ENCODE data around the gene BHLHE41. TPM values are rescaled to one million over a fixed set of nuclear protein-coding genes. Genes with fewer than 3 reads are reported as not detected.
A peak's percentile ranks its signal among the peaks of the same experiment; 100 is the strongest.

The BHLHE41 gene
- total and polyA plus RNA-seq, 2 donors, result 0.61 to 9.8 TPM

DNA sequence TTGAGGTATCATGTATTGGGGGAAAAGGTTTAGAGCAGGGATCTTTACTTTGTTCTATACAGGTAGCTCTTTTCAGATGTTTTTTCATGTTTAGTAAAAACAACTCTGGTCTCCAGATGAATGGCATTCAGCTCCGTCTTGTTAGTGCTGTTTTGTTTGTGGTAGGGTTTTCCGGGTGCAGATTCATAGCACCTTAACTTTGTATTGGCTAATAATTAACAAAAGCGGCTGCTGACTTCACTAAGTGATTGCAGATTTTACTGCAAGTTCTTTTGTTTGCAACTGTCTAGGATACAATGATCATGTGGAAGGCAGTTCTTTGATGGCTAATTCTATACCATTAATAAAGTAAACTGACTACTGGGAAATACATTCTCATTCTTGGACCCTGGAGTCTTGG lies 32.2 kb upstream of the BHLHE41 start:
- Histone ChIP-seq H3K9me3 (ENCODE audit: control insufficient read depth in 2 of 2, insufficient read depth in 1 of 2, low read length in 1 of 2) (no peaks in the 10 kb centered on the region), H3K4me1 (ENCODE audit: control insufficient read depth in 2 of 2, insufficient read depth in 2 of 2, low read length in 2 of 2) (peaks cover 0 to 4% of the 10 kb centered on the region in 2 donors), H3K27me3 (ENCODE audit: control insufficient read depth in 2 of 2, insufficient read depth in 1 of 2, low read length in 1 of 2) (no peaks in the 10 kb centered on the region), H3K4me3 (ENCODE audit: low read length in 2 of 2) (no peak overlapping the region), H3K27ac (ENCODE audit: low read depth in 1 of 2, low read length in 1 of 2) (no peak overlapping the region), H3K36me3 (ENCODE audit: control insufficient read depth in 2 of 2, insufficient read depth in 2 of 2, low read length in 1 of 2) (no peaks in the 10 kb centered on the region)
- DNase-seq (ENCODE audit: low read depth in 6 of 9, low spot score in 9 of 9), result no peak
- 64% methylated on average over 3 of the region's 3 CpGs for WGBS

DNA sequence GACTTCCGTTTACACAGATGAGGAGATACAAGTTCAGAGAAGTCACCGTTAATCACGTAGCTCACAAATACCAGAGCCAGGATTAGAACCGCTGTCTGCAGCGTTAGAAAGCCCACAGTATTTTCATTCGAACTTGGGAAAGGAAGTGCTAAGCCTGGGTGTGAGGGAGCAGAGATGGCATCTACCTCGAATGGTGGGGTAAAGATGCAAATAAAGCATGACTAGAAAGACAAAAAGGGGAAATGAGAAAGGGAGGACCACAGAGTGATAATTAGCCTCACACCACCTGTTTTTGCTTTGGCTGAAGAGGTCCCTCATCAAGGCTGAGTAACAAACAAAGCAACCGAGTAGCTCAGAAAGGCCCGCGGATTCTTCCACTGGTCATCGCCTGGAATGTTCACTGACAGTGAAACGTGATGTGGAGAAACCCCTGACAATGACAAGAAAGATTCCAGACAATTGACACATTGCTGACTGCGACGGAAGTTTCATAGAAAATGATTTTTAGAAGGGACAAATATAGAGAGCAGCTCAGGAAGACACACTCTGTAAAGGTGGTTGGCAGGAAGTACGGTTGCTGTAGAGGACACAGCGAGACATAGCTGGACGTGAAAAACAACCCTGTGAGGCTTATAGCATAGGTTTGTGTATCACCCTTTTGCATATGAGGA lies 31.5 kb upstream of the BHLHE41 start:
- Histone ChIP-seq H3K27ac (ENCODE audit: low read depth in 1 of 2, low read length in 1 of 2) (no peak overlapping the region), H3K4me3 (ENCODE audit: low read length in 2 of 2) (no peak overlapping the region), H3K27me3 (ENCODE audit: control insufficient read depth in 2 of 2, insufficient read depth in 1 of 2, low read length in 1 of 2) (no peaks in the 10 kb centered on the region), H3K4me1 (ENCODE audit: control insufficient read depth in 2 of 2, insufficient read depth in 2 of 2, low read length in 2 of 2) (peaks cover 0 to 4% of the 10 kb centered on the region in 2 donors), H3K36me3 (ENCODE audit: control insufficient read depth in 2 of 2, insufficient read depth in 2 of 2, low read length in 1 of 2) (no peaks in the 10 kb centered on the region), H3K9me3 (ENCODE audit: control insufficient read depth in 2 of 2, insufficient read depth in 1 of 2, low read length in 1 of 2) (no peaks in the 10 kb centered on the region)
- DNase-seq (ENCODE audit: low read depth in 6 of 9, low spot score in 9 of 9), result peak in 1 of 9 donors; percentile 16
- 86% methylated on average over 17 of the region's 17 CpGs for WGBS

DNA sequence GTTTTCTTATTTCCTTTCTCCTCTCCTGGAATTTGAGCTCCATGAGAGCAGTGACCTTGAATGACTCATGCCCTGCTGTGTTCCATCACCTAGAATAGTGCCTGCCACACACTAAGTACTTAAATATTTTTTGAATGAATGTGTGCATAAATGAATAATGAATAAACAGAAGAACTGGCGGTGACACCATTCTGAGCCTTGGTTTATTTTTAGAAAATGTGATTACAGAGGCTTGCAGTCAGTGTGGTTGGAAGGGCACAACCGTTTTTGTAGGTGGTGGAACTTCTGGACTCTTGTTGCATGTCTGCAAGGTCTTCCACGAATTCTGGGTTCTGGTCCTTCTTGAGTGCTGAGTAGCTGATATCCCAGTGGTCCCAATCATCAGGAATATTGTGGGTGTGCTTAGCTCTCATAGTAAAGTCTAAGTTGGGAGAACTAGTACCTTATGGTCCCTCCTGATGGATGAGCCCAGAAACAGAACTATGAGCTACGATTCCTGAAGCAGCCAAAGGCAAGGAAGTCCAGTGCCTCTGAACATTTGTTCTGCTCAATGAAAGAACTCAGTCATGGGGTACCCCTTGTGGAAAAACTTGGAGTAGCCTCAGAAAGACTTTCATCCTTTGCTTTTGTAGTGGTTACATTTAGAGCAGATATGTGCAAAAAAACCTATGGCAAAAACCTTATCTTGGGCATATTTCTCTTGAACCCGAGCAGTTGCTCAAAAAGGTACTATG lies 28.8 kb upstream of the BHLHE41 start:
- Histone ChIP-seq H3K4me1 (ENCODE audit: control insufficient read depth in 2 of 2, insufficient read depth in 2 of 2, low read length in 2 of 2) (peaks cover 4 to 11% of the 10 kb centered on the region in 2 donors), H3K27ac (ENCODE audit: low read depth in 1 of 2, low read length in 1 of 2) (no peak overlapping the region), H3K9me3 (ENCODE audit: control insufficient read depth in 2 of 2, insufficient read depth in 1 of 2, low read length in 1 of 2) (no peaks in the 10 kb centered on the region), H3K27me3 (ENCODE audit: control insufficient read depth in 2 of 2, insufficient read depth in 1 of 2, low read length in 1 of 2) (no peaks in the 10 kb centered on the region), H3K36me3 (ENCODE audit: control insufficient read depth in 2 of 2, insufficient read depth in 2 of 2, low read length in 1 of 2) (no peaks in the 10 kb centered on the region), H3K4me3 (ENCODE audit: low read length in 2 of 2) (no peak overlapping the region)
- no peak for DNase-seq (ENCODE audit: low read depth in 6 of 9, low spot score in 9 of 9)
- 94% methylated on average over 5 of the region's 5 CpGs for WGBS

DNA sequence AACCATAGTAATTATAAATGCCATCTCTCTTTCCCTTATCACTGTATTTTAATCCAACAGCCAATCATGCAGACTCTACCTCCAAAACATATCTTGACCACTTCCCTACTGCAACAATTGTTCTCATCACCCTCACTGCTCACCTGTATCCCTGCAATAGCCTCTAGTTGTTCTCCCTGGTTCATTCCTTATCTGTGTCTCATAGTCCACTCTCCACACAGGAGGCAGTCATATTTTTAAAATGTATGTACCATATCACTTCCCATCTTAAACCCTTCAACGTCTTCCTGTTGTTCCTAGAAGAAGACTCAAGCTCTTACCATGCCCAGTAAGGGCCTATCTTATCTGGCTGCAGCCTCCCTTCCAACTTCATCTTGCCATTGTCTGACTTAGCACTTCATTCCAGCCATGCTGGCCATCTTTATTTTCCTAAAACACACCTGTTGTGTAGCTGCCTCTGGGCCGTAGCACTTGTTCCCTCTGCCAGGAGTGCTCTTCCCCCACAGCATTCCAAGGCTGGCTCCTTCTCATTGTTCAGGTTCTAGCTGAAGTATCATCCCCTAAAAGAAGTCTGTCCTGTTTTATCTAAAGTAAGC lies 27.8 kb upstream of the BHLHE41 start:
- WGBS, result 97% methylated on average over 2 of the region's 2 CpGs
- H3K36me3 ChIP-seq (ENCODE audit: control insufficient read depth in 2 of 2, insufficient read depth in 2 of 2, low read length in 1 of 2), result no peaks in the 10 kb centered on the region
- no peak overlapping the region for H3K27ac ChIP-seq (ENCODE audit: low read depth in 1 of 2, low read length in 1 of 2)
- no peak overlapping the region for H3K4me3 ChIP-seq (ENCODE audit: low read length in 2 of 2)
- no peaks in the 10 kb centered on the region for H3K9me3 ChIP-seq (ENCODE audit: control insufficient read depth in 2 of 2, insufficient read depth in 1 of 2, low read length in 1 of 2)
- H3K27me3 ChIP-seq (ENCODE audit: control insufficient read depth in 2 of 2, insufficient read depth in 1 of 2, low read length in 1 of 2), result no peaks in the 10 kb centered on the region
- no peak for DNase-seq (ENCODE audit: low read depth in 6 of 9, low spot score in 9 of 9)
- H3K4me1 ChIP-seq (ENCODE audit: control insufficient read depth in 2 of 2, insufficient read depth in 2 of 2, low read length in 2 of 2), result peaks cover 4 to 11% of the 10 kb centered on the region in 2 donors

DNA sequence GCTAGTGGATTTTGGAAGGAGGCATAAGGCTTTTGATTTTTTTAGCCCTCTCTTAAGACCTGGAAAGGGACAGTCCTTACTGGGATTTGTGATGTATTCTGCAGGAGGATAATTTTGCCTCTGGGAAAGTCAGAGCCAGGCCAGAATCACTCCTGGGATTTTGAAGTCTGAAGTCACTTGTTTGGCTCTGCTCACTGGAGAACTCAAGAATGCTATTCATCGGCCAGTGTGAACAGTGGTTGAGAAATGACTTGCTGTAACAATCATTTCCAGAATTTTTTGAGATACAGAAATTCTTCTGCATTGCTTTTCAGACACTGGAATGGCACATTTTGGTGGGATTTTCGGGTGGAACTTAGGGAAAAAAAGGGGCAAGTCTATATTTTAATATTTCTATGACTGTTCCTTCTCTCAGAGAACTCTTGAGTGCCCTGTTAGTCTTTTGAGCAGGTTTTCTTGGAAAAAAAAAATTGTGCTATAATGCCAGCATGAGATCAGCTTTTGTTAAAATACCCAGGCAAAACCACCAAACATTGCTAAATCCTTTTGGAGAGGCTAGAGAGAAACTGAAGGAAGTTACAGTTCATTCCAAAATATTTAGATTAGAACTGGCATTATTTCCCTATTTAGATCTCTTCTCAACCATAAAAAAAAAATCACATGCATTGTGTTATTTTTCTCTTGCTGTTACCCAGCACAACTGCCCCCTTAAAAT lies 26.1 kb upstream of the BHLHE41 start:
- Histone ChIP-seq H3K9me3 (ENCODE audit: control insufficient read depth in 2 of 2, insufficient read depth in 1 of 2, low read length in 1 of 2) (no peaks in the 10 kb centered on the region), H3K27me3 (ENCODE audit: control insufficient read depth in 2 of 2, insufficient read depth in 1 of 2, low read length in 1 of 2) (no peaks in the 10 kb centered on the region), H3K4me1 (ENCODE audit: control insufficient read depth in 2 of 2, insufficient read depth in 2 of 2, low read length in 2 of 2) (peaks cover 4 to 7% of the 10 kb centered on the region in 2 donors), H3K27ac (ENCODE audit: low read depth in 1 of 2, low read length in 1 of 2) (no peak overlapping the region), H3K36me3 (ENCODE audit: control insufficient read depth in 2 of 2, insufficient read depth in 2 of 2, low read length in 1 of 2) (no peaks in the 10 kb centered on the region), H3K4me3 (ENCODE audit: low read length in 2 of 2) (no peak overlapping the region)
- no peak for DNase-seq (ENCODE audit: low read depth in 6 of 9, low spot score in 9 of 9)
- 96% methylated on average over 2 of the region's 2 CpGs for WGBS

DNA sequence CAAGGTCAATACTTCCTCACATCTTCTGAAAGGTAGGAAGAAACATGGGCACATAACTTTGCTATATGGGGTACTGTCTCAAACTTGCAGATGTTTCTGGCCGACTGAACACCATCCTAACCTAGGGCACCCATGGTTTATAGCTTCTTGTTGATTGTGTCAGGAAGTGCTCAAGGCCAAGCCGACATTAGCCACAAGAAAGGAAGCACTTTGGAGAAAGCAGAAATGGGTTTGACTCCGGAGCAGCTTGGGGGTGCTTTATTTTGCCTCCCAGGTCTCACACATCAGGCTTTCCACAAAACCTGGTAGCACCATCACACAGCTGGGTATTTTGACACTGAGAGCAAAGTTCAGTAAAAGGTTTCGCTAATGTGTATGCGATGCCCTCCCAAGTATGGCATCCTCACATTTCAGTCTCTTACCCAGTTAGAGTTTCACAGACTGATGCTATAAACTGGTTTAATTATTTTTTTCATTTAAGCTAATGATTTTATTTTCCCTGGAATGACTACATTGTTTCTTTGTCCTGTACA lies 25.2 kb upstream of the BHLHE41 start:
- 41% methylated on average over 5 of the region's 5 CpGs for WGBS
- H3K27ac ChIP-seq (ENCODE audit: low read depth in 1 of 2, low read length in 1 of 2), result no peak overlapping the region
- H3K9me3 ChIP-seq (ENCODE audit: control insufficient read depth in 2 of 2, insufficient read depth in 1 of 2, low read length in 1 of 2), result no peaks in the 10 kb centered on the region
- H3K4me1 ChIP-seq (ENCODE audit: control insufficient read depth in 2 of 2, insufficient read depth in 2 of 2, low read length in 2 of 2), result peaks cover 4 to 7% of the 10 kb centered on the region in 2 donors
- no peak overlapping the region for H3K4me3 ChIP-seq (ENCODE audit: low read length in 2 of 2)
- no peaks in the 10 kb centered on the region for H3K27me3 ChIP-seq (ENCODE audit: control insufficient read depth in 2 of 2, insufficient read depth in 1 of 2, low read length in 1 of 2)
- no peaks in the 10 kb centered on the region for H3K36me3 ChIP-seq (ENCODE audit: control insufficient read depth in 2 of 2, insufficient read depth in 2 of 2, low read length in 1 of 2)
- DNase-seq (ENCODE audit: low read depth in 6 of 9, low spot score in 9 of 9), result peak in 4 of 9 donors; percentile 23 to 61 (median 31)

DNA sequence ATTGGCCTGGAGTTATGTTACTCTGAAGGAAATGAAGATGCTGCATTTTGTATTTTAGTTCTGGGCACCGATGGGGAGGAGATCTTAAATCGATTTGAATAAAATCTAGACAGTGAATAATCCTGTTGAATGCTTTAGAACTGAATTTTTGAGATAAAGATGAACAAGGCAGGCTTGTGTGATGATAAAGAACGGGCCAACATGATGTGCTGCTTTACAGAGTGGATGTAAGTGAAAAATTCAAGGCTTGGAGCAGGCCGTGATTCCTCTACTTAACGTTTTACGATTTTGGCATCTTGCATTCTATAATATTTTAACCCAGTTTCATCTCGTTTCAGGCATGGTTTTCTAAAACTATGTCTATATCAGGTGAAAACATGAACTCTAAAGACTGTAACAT lies 23.5 kb upstream of the BHLHE41 start:
- 97% methylated on average over 7 of the region's 7 CpGs for WGBS
- Histone ChIP-seq H3K36me3 (ENCODE audit: control insufficient read depth in 2 of 2, insufficient read depth in 2 of 2, low read length in 1 of 2) (no peaks in the 10 kb centered on the region), H3K4me1 (ENCODE audit: control insufficient read depth in 2 of 2, insufficient read depth in 2 of 2, low read length in 2 of 2) (peaks cover 4 to 7% of the 10 kb centered on the region in 2 donors), H3K27me3 (ENCODE audit: control insufficient read depth in 2 of 2, insufficient read depth in 1 of 2, low read length in 1 of 2) (no peaks in the 10 kb centered on the region), H3K27ac (ENCODE audit: low read depth in 1 of 2, low read length in 1 of 2) (no peak overlapping the region), H3K9me3 (ENCODE audit: control insufficient read depth in 2 of 2, insufficient read depth in 1 of 2, low read length in 1 of 2) (no peaks in the 10 kb centered on the region), H3K4me3 (ENCODE audit: low read length in 2 of 2) (no peak overlapping the region)
- DNase-seq (ENCODE audit: low read depth in 6 of 9, low spot score in 9 of 9), result no peak

DNA sequence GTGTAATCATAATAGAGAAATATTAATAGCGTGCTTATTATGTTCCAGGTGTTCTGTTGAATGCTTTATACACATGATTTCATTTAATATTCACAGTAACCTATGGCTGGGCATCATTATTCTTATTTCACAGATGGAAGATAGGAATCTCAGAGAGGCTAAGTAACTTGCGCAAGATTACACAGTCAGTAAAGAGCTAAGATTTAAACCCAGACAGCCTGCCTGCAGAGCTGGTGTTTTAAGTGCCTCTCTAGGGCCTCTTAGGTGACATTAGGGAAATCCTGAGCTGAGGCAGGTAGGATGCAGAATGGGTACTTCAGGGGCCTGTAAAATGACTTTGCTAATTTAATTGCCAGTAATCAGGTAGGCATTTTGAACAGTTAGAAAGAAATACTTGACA lies 18.5 kb upstream of the BHLHE41 start:
- no peaks in the 10 kb centered on the region for H3K4me1 ChIP-seq (ENCODE audit: control insufficient read depth in 2 of 2, insufficient read depth in 2 of 2, low read length in 2 of 2)
- no peak overlapping the region for H3K27ac ChIP-seq (ENCODE audit: low read depth in 1 of 2, low read length in 1 of 2)
- no peak overlapping the region for H3K4me3 ChIP-seq (ENCODE audit: low read length in 2 of 2)
- no peaks in the 10 kb centered on the region for H3K27me3 ChIP-seq (ENCODE audit: control insufficient read depth in 2 of 2, insufficient read depth in 1 of 2, low read length in 1 of 2)
- H3K9me3 ChIP-seq (ENCODE audit: control insufficient read depth in 2 of 2, insufficient read depth in 1 of 2, low read length in 1 of 2), result no peaks in the 10 kb centered on the region
- WGBS, result 49% methylated on average over 2 of the region's 2 CpGs
- DNase-seq (ENCODE audit: low read depth in 6 of 9, low spot score in 9 of 9), result no peak
- no peaks in the 10 kb centered on the region for H3K36me3 ChIP-seq (ENCODE audit: control insufficient read depth in 2 of 2, insufficient read depth in 2 of 2, low read length in 1 of 2)
